HFFc6 (cell line): ENCODE results near the gene PRAME. TPM values are rescaled to one million over a fixed set of nuclear protein-coding genes. Genes with fewer than 3 reads are reported as not detected.

Experiments used
- DNase-seq: peaks from one replicate; pipeline ENCODE4 v3.0.0-alpha.2; 2018
- H3K27ac Mint-ChIP-seq: 2 replicates; pipeline ENCODE4 v1.8.0; 2020; ENCODE audit warnings: mild to moderate bottlenecking, mixed read lengths
- H3K27me3 Mint-ChIP-seq: 2 replicates; pipeline ENCODE4 v1.8.0; 2021; ENCODE audit warnings: mild to moderate bottlenecking, moderate library complexity, mixed read lengths; ENCODE audit not compliant: insufficient read depth
- H3K36me3 Mint-ChIP-seq: 2 replicates; pipeline ENCODE4 v1.8.0; 2021; ENCODE audit warnings: low read depth, mixed read lengths
- H3K4me1 Mint-ChIP-seq: 2 replicates; pipeline ENCODE4 v1.8.0; 2020; ENCODE audit warnings: low read depth, mixed read lengths
- H3K4me3 Mint-ChIP-seq: 2 replicates; pipeline ENCODE4 v1.8.0; 2020; ENCODE audit warnings: mild to moderate bottlenecking, moderate library complexity, mixed read lengths
- H3K9me3 Mint-ChIP-seq: 2 replicates; pipeline ENCODE4 v1.8.0; 2020; ENCODE audit warnings: mild to moderate bottlenecking, mixed read lengths
- CTCF ChIP-seq: fragments of 200-600 bp; sonication (generic); IDR thresholded peaks from 2 replicates; pipeline ENCODE4 v1.5.0; 2021; ENCODE audit warnings: antibody characterized with exemption, mild to moderate bottlenecking
- total RNA-seq, 6 experiments: library from RNA; stranded (reverse); fragmentation: NEBNext Ultra II Directional; extraction: Animal tissue kit (Norgen Biotek cat#: 25700); gene quantifications; 2 replicates in 1 of 6; 3 replicates in 5 of 6; pipeline ENCODE4 v1.2.3, GENCODE V29; 2021

The PRAME gene
- total RNA-seq, 6 experiments from 2014 or later = not detected

GRCh38 chr22:22600531-22601261, 41.6 kb upstream of the PRAME start:
- no peaks in the 10 kb centered on the region for H3K9me3 Mint-ChIP-seq
- H3K4me1 Mint-ChIP-seq = no peaks in the 10 kb centered on the region
- H3K4me3 Mint-ChIP-seq = no peak overlapping the region
- H3K27me3 Mint-ChIP-seq = peaks cover 2% of the 10 kb centered on the region
- DNase-seq = no peak
- no peak for TF ChIP-seq CTCF
- H3K27ac Mint-ChIP-seq = no peak overlapping the region
- H3K36me3 Mint-ChIP-seq = no peaks in the 10 kb centered on the region

- DNase-seq = no peak
- H3K36me3 Mint-ChIP-seq = no peaks in the 10 kb centered on the region
- H3K27ac Mint-ChIP-seq = no peak overlapping the region
- no peak overlapping the region for H3K4me3 Mint-ChIP-seq
- H3K4me1 Mint-ChIP-seq = no peaks in the 10 kb centered on the region
- H3K9me3 Mint-ChIP-seq = no peaks in the 10 kb centered on the region
- H3K27me3 Mint-ChIP-seq = peaks cover 2% of the 10 kb centered on the region
- no peak for TF ChIP-seq CTCF
Observed at GRCh38 chr22:22599248-22599647, 40.2 kb upstream of the PRAME start.

- Mint-ChIP-seq H3K9me3 (no peaks in the 10 kb centered on the region), H3K36me3 (no peaks in the 10 kb centered on the region), H3K27ac (no peak overlapping the region), H3K27me3 (peaks cover 2% of the 10 kb centered on the region), H3K4me3 (no peak overlapping the region), H3K4me1 (no peaks in the 10 kb centered on the region)
- DNase-seq = no peak
- no peak for TF ChIP-seq CTCF
Observed at GRCh38 chr22:22598144-22598543, 39.1 kb upstream of the PRAME start.

- DNase-seq = no peak
- no peaks in the 10 kb centered on the region; the same call in none of the 2 replicates for H3K27me3 Mint-ChIP-seq
- no peaks in the 10 kb centered on the region for H3K4me1 Mint-ChIP-seq
Observed at GRCh38 chr22:22595001-22595835, 36.2 kb upstream of the PRAME start.

More at GRCh38 chr22:22595001-22595835, 36.2 kb upstream of the PRAME start:
- no peak overlapping the region for H3K27ac Mint-ChIP-seq
- no peak overlapping the region for H3K4me3 Mint-ChIP-seq
- no peaks in the 10 kb centered on the region for H3K9me3 Mint-ChIP-seq
- H3K36me3 Mint-ChIP-seq = no peaks in the 10 kb centered on the region
- no peak for TF ChIP-seq CTCF
